AG04450 (cell line): ENCODE results near the gene TRHDE. TPM values are rescaled to one million over a fixed set of nuclear protein-coding genes. Genes with fewer than 3 reads are reported as not detected.

Source experiments
- CTCF ChIA-PET: fragments of 300-600, 350-600 bp; formaldehyde crosslinking; extraction: SDS; loops from one replicate; lab custom pipeline; 2022; ENCODE audit warnings: antibody characterized with exemption, inconsistent platforms; lab: Charles Lee
- POLR2A ChIA-PET: fragments of 350-600 bp; formaldehyde crosslinking; extraction: SDS; loops from one replicate; lab custom pipeline; 2021; ENCODE audit warnings: antibody characterized with exemption, inconsistent platforms; lab: Yijun Ruan, JAX
- DNase-seq: peaks from one replicate; pipeline ENCODE4 v3.0.0-alpha.2; 2011; ENCODE audit warnings: low read depth, low spot score
- H3K27ac ChIP-seq: one replicate; pipeline ENCODE4 v1.5.1; 2012; ENCODE audit warnings: low read depth, low read length, control low read depth
- H3K27me3 ChIP-seq: one replicate; pipeline ENCODE4 v1.6.0; 2012; ENCODE audit warnings: low read length; ENCODE audit not compliant: control insufficient read depth, insufficient read depth
- H3K4me3 ChIP-seq: 2 replicates; pipeline ENCODE4 v1.5.1; 2011; ENCODE audit warnings: mild to moderate bottlenecking, low read depth, low read length, control low read depth
- H3K9me3 ChIP-seq: 2 replicates; pipeline ENCODE4 v1.5.1; 2012; ENCODE audit warnings: low read length; ENCODE audit not compliant: control insufficient read depth, insufficient read depth
- polyA plus RNA-seq: library from polyadenylated mRNA; depleted of rRNA; stranded (reverse); fragments of >200 nt; gene quantifications from 2 replicates; pipeline ENCODE4 v1.2.3, GENCODE V29; 2011
- TF ChIP-seq, protein P1 (sequence below): IDR thresholded peaks from 2 replicates; pipeline ENCODE4 v1.5.1; 2011; ENCODE audit warnings: low read depth, low read length, control low read depth, inconsistent platforms

TRHDE gene
- polyA plus RNA-seq, 1 experiment, result 90.7 TPM

DNA sequence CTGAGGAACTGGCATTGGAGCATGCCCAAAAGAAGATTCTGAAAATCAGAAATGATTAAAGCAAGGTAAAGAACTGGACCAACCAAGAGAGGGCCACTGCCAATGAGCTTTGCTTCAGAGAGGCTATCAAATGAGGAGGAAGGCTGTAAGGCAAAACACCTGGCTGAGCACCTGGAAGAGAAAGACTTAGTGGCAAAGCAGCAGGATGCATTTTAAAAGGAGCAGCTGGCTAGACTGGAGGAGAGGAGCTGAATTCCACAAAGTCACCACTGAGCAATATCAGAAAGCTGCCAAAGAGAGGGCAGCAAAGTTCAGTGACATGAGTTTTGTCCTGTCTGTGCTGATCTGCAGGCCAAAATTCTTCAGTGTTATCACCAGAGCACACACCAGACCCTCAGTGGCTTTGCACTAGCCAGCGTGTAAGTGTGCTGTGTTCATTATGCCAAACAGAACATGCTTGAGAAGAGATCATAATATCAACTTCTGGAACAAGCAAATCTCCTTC, 338.7 kb downstream of the TRHDE start:
- Histone ChIP-seq H3K4me3 (no peak overlapping the region), H3K27ac (no peak overlapping the region), H3K27me3 (no peaks in the 10 kb centered on the region), H3K9me3 (no peaks in the 10 kb centered on the region)
- ChIA-PET POLR2A (no interaction called here), CTCF (no interaction called here)
- TF ChIP-seq, protein P1, sequence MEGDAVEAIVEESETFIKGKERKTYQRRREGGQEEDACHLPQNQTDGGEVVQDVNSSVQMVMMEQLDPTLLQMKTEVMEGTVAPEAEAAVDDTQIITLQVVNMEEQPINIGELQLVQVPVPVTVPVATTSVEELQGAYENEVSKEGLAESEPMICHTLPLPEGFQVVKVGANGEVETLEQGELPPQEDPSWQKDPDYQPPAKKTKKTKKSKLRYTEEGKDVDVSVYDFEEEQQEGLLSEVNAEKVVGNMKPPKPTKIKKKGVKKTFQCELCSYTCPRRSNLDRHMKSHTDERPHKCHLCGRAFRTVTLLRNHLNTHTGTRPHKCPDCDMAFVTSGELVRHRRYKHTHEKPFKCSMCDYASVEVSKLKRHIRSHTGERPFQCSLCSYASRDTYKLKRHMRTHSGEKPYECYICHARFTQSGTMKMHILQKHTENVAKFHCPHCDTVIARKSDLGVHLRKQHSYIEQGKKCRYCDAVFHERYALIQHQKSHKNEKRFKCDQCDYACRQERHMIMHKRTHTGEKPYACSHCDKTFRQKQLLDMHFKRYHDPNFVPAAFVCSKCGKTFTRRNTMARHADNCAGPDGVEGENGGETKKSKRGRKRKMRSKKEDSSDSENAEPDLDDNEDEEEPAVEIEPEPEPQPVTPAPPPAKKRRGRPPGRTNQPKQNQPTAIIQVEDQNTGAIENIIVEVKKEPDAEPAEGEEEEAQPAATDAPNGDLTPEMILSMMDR, result no peak
- no peak for DNase-seq

GRCh38 chr12:72612171-72612570, 340.0 kb downstream of the TRHDE start:
- Histone ChIP-seq H3K27me3 (no peaks in the 10 kb centered on the region), H3K4me3 (no peak overlapping the region), H3K27ac (no peak overlapping the region), H3K9me3 (no peaks in the 10 kb centered on the region)
- TF ChIP-seq, protein P1, result no peak
- ChIA-PET POLR2A (no interaction called here), CTCF (no interaction called here)
- DNase-seq, result no peak

GRCh38 chr12:72618764-72619163, 346.6 kb downstream of the TRHDE start:
- Histone ChIP-seq H3K4me3 (no peak overlapping the region), H3K9me3 (no peaks in the 10 kb centered on the region), H3K27ac (no peak overlapping the region), H3K27me3 (no peaks in the 10 kb centered on the region)
- ChIA-PET CTCF (no interaction called here), POLR2A (no interaction called here)
- TF ChIP-seq, protein P1, result no peak
- no peak for DNase-seq

DNA sequence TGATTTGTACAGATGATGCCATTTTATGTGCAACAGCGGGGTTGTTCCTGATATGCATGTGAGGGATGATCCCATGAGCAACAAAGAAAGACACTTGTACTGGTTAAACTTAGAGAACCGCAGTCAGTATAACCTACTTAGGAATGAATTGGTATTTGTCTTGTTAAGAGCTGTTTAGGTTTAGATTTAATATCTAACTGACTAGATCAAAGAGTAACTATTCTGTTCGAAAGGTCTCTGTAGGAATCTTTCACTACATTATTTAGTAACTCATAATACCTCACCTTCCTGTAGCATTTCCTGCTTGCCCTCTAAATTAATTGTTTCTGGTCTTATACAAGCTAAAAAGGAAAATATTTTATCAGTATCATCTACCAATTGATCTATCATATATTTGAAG, 350.4 kb downstream of the TRHDE start:
- no peaks in the 10 kb centered on the region for H3K9me3 ChIP-seq
- DNase-seq, result no peak
- no peaks in the 10 kb centered on the region for H3K27me3 ChIP-seq
- no peak overlapping the region for H3K4me3 ChIP-seq
- ChIA-PET POLR2A (no interaction called here), CTCF (no interaction called here)
- no peak overlapping the region for H3K27ac ChIP-seq
- TF ChIP-seq, protein P1, result no peak

GRCh38 chr12:72631926-72632685, 359.9 kb downstream of the TRHDE start:
- POLR2A ChIA-PET, result no interaction called here
- Histone ChIP-seq H3K4me3 (no peak overlapping the region), H3K27ac (no peak overlapping the region), H3K27me3 (no peaks in the 10 kb centered on the region), H3K9me3 (no peaks in the 10 kb centered on the region)
- TF ChIP-seq, protein P1, result no peak
- peak; percentile 2 for DNase-seq
- CTCF ChIA-PET, result interaction anchor here (0.6 to 1.0 kb wide), 2 partner anchors 285 to 614 kb away, joined by 3 read pairs; no protein-coding TSS in a partner anchor
